HG02970 (cell line): ENCODE measurements around the gene CENPH.
"Not testable (repeated sequence)": the region's sequence is repeated elsewhere in the genome, so short reads cannot be mapped to it uniquely, and the experiment has no call there.

ENCODE experiments used
- ATAC-seq: cut with Tn5 transposase; IDR thresholded peaks from one replicate; pipeline ENCODE4 v1.9.1; 2021; ENCODE audit warnings: mild to moderate bottlenecking, moderate library complexity, moderate number of reproducible peaks; ENCODE audit not compliant: unreplicated experiment, low FRiP score

Gene CENPH

GRCh38 chr5:69189162-69190086, at the start of gene CENPH:
Gene CENPH, plus strand, starts transcription at chr5:69189583. Its CDS starts 52 bp downstream, at chr5:69189635.
- ATAC-seq = peak; percentile 88

- not testable (repeated sequence) for ATAC-seq
Measured at GRCh38 chr5:69140239-69140638, 49.1 kb upstream of the CENPH start.

GRCh38 chr5:69140827-69141226, 48.6 kb upstream of the CENPH start:
- no peak for ATAC-seq

GRCh38 chr5:69148576-69148975, 40.8 kb upstream of the CENPH start:
- ATAC-seq = not testable (repeated sequence)

GRCh38 chr5:69148981-69149675, 40.3 kb upstream of the CENPH start:
- no peak for ATAC-seq

GRCh38 chr5:69149676-69150010, 39.7 kb upstream of the CENPH start:
- no peak for ATAC-seq

- no peak for ATAC-seq
Measured at GRCh38 chr5:69152731-69153130, 36.7 kb upstream of the CENPH start.

GRCh38 chr5:69156456-69156855, 32.9 kb upstream of the CENPH start:
- ATAC-seq = no peak

- no peak for ATAC-seq
Measured at GRCh38 chr5:69158039-69158438, 31.3 kb upstream of the CENPH start.

GRCh38 chr5:69160651-69161050, 28.7 kb upstream of the CENPH start:
- ATAC-seq = no peak

- peak; percentile 99 for ATAC-seq
Measured at GRCh38 chr5:69166686-69167492, 22.5 kb upstream of the CENPH start, which contains the start of gene CCNB1. Gene CCNB1, plus strand, starts transcription at chr5:69167150. Its CDS starts 113 bp downstream, at chr5:69167263.

- ATAC-seq = no peak
Measured at GRCh38 chr5:69167493-69167855, 21.9 kb upstream of the CENPH start.

- no peak for ATAC-seq
Measured at GRCh38 chr5:69167929-69168328, 21.5 kb upstream of the CENPH start.

- ATAC-seq = no peak
Measured at GRCh38 chr5:69170495-69170894, 18.9 kb upstream of the CENPH start.

- no peak for ATAC-seq
Measured at GRCh38 chr5:69170969-69171368, 18.4 kb upstream of the CENPH start.

- not testable (repeated sequence) for ATAC-seq
Measured at GRCh38 chr5:69181659-69182293, 7.6 kb upstream of the CENPH start.

- no peak for ATAC-seq
Measured at GRCh38 chr5:69184621-69185020, 4.8 kb upstream of the CENPH start.

GRCh38 chr5:69187342-69187741, 2.0 kb upstream of the CENPH start:
- no peak for ATAC-seq

- ATAC-seq = no peak
Measured at GRCh38 chr5:69188811-69189161, 597 bp upstream of the CENPH start.

GRCh38 chr5:69202497-69202896, 13.1 kb downstream of the CENPH start:
- no peak for ATAC-seq
